ENCODE data around the gene DENND1B.

- TF ChIP-seq, protein P1, sequence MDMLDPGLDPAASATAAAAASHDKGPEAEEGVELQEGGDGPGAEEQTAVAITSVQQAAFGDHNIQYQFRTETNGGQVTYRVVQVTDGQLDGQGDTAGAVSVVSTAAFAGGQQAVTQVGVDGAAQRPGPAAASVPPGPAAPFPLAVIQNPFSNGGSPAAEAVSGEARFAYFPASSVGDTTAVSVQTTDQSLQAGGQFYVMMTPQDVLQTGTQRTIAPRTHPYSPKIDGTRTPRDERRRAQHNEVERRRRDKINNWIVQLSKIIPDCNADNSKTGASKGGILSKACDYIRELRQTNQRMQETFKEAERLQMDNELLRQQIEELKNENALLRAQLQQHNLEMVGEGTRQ (IDR thresholded peaks at IDR 0.05; ENCODE audit: borderline replicate concordance, low read depth, low read length), result no peak
- TF ChIP-seq FOXJ3 (CRISPR knock-in tag; IDR thresholded peaks at IDR 0.05), result no peak
- TF ChIP-seq RAD21 (IDR thresholded peaks at IDR 0.05; ENCODE audit: low read length), result peak; percentile 63
- TF ChIP-seq CTCF (IDR thresholded peaks at IDR 0.05), result peak; percentile 69
- no peak for TF ChIP-seq YY1 (IDR thresholded peaks at IDR 0.05; ENCODE audit: low read depth)
- TF ChIP-seq GABPA (IDR thresholded peaks at IDR 0.05; ENCODE audit: low read depth), result no peak
- TF ChIP-seq, protein P2, sequence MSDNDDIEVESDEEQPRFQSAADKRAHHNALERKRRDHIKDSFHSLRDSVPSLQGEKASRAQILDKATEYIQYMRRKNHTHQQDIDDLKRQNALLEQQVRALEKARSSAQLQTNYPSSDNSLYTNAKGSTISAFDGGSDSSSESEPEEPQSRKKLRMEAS (IDR thresholded peaks at IDR 0.05; ENCODE audit: low read depth), result no peak
- no peak for TF ChIP-seq EZH2phosphoT487 (IDR thresholded peaks at IDR 0.05; ENCODE audit: borderline replicate concordance, low read depth)
- no peak for TF ChIP-seq NRF1 (IDR thresholded peaks at IDR 0.05; ENCODE audit: low read depth, low read length)
- no peak for TF ChIP-seq CHD2 (IDR thresholded peaks at IDR 0.05; ENCODE audit: low read length, partially characterized antibody)
- no peak for TF ChIP-seq RFX5 (IDR thresholded peaks at IDR 0.05; ENCODE audit: low read length)
- TF ChIP-seq RCOR1 (IDR thresholded peaks at IDR 0.05; ENCODE audit: low read length), result no peak
- TF ChIP-seq NFIC (IDR thresholded peaks at IDR 0.05; ENCODE audit: borderline replicate concordance), result no peak
- peak; percentile 45 for TF ChIP-seq SMC3 (IDR thresholded peaks at IDR 0.05; ENCODE audit: low read depth, low read length)
These were observed 156.2 kb downstream of the DENND1B start for GRCh38 chr1:197619008-197619640.
